Globus pallidus (tissue), 1 donor: ENCODE results near the gene TIAM2.

Experiments used
- DNase-seq: peaks from one replicate; pipeline ENCODE4 v3.0.0-alpha.2; 2015; ENCODE audit warnings: low spot score

The TIAM2 gene

DNA sequence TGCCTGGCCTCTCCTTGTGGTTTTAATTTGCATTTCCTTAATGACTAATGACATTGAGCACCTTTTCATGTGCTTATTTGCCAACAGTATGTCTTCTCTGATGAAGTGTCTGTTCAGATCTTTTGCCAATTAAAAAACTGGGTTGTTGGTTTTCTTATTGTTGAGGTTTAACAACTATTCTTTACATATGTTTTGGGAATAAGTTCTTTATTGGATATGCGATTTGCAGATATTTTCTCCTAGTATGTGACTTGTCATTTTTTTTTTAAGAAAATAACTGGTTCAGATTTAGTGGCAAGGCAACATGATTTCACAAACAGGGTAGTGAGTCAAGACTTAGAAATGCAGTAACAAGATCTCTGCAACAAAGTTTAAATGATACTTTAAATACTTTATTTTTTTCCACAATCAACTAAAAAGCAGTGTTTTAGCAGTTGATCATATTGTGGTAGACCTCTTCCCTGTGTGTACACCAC is 67.8 kb downstream of the TIAM2 start:
- DNase-seq = no peak

GRCh38 chr6:155064303-155064702 is 69.2 kb downstream of the TIAM2 start:
- no peak for DNase-seq

DNA sequence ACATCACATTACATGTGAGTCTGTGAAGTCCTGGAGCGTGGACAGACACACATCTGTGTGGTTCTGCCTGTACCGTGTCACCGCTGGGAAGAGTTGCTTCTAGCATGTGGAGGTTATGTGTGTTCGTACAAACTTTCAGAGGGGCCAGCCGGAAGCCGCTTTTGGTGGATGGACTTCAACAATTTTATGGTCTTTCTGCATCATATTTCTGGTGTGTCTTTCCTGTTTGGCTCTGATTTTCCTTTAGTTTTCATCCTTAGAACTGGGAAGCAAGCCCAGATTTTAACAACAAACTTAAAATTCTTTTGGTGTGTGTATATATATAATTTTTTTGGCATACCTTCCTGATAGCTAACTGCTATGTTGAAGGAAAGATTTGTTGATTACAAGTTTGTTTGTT is 71.2 kb downstream of the TIAM2 start:
- DNase-seq = no peak

DNA sequence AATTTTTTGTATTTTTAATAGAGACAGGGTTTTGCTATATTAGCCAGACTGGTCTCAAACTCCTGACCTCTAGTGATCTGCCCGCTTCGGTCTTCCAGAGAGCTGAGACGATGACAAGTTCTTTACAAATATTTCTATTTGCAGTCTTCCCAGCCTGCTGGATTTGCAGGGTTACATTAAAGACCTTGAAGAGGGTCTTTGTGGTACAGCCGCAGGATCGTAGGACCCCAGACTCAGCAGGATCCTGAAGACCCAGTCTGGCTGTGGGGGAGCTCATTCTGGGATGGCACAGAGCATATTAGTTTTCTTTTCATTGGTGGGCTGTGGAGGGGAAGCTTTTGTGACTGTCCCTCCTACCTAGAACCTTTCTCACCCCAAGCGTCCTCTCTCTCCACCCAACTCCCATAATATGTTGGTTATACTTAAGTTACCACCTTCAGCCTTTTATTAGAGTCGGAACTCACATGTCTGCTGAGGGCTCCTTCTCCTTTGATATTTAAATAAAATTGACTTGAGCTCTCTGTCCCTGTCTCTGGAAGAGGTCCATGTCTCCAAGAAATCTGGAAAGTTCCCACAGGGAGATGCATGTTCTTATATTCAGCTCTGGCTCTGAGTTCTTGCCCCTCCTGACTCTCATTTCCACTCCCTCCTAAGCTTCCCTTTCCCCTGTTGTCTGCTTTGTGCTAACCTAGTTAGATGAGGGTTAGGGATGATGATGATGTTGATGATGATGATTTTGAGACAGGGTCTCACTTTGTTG is 72.0 kb downstream of the TIAM2 start:
- no peak for DNase-seq

- no peak for DNase-seq
These were observed 73.0 kb downstream of the TIAM2 start for GRCh38 chr6:155067956-155068615.

- no peak for DNase-seq
These were observed 74.4 kb downstream of the TIAM2 start for GRCh38 chr6:155069543-155069942.

DNA sequence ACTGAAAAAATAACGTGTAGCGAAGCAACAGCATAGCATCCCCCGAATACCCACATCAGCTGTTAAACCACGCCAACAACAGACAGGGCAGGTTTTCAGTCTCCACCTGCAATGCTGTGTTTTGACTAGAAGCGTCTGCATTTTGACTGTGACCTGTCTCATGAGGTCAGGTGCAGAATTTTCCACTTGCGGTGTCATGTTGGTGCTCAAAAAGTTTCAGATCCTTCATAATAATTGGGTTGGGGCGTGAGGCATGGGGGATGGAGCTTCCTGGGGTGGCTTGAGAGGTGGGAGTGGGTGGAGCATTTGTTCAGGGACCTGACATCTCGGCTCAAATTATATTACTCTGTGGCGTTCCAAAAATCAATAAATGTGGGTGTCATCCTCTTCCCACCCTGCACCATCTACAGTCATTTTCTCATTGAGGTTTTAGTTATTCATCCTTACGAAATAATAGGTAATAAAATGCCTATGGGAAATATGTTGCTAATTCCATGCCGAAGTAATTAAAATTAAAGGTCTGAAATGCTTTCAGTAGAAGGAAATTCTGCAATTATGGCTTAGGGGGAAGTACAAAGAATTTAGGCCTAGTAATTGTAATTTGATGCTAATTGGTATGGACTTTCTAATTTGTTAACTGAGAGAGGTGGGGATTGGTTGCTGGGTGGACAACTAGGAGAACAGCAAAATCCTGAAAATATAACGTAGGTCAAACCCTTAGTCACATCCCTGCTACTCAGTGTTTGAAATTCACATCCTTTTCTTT is 81.0 kb downstream of the TIAM2 start:
- no peak for DNase-seq

DNA sequence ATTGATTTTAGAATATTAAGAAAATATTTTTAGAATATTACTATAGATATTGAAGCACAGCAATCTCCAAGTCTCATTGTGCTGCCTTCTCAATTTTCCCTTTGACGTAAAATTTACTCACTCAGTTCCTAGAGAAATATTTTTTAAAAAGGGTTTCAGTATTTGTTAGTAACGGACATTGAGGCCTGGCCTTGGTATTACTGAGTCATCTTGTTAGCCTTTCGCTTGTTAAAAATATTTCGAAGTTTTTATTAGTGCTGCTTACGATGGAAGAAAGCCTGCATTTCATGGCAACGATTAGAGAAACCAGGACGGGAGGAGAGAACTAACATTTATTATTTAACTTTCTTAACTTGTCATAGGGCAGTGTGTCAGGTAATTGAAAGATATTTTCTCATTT is 82.2 kb downstream of the TIAM2 start:
- no peak for DNase-seq

GRCh38 chr6:155077784-155078183 is 82.7 kb downstream of the TIAM2 start:
- no peak for DNase-seq

DNA sequence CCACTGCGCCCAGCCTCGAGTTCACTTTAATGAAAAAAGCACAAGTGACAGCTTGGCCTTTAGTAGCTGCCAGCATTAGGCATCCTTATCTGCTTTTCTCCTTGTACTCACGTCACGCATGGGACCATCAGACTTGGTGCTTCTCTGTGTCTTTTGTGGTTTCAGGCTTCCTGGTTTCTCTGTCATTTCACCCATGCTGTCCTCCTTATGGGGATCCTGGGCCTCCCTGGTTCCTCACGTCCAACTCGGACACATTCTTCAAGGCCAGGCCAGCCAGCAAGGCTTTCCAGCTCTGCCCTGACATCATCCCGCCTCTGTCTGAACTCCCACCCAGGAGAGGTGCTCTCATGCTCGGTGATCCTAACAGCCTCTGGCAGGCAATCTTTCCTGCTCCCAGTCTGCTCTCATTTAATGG is 83.2 kb downstream of the TIAM2 start:
- DNase-seq = no peak

GRCh38 chr6:155079985-155080452 is 84.9 kb downstream of the TIAM2 start:
- no peak for DNase-seq

GRCh38 chr6:155080881-155081845 is 86.0 kb downstream of the TIAM2 start:
- DNase-seq = no peak

DNA sequence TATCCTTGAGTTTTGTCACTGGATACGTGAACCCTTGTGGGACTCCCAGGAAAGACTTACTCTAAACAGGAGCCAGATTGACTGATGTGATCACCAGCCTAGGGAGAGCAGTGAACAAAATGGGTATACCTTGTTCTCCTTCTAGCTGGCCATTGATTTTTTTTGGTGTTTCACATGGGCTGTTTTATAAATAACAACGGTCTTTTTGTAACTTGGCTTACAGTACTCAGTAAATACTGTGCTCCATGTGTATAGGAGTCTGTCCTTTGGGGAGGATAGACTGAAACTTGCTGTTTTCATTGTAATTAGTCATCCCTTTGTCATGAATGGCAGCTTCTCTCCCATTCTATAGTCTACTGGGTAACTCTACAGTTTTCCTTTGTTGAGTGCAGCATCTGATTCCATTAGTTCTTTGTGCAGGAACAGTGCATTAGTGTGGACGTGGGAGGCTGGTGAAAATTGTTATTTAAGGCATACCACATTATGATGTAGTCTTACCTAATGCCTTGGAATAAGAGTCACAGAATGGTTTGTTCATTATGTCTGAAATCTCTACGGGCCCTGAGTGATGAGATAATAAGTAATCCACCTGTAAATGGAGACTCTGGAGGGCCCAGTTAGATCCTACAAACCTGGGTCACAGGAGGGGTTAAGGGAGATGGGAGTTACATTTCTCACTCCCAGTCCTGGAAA is 89.5 kb downstream of the TIAM2 start:
- no peak for DNase-seq

DNA sequence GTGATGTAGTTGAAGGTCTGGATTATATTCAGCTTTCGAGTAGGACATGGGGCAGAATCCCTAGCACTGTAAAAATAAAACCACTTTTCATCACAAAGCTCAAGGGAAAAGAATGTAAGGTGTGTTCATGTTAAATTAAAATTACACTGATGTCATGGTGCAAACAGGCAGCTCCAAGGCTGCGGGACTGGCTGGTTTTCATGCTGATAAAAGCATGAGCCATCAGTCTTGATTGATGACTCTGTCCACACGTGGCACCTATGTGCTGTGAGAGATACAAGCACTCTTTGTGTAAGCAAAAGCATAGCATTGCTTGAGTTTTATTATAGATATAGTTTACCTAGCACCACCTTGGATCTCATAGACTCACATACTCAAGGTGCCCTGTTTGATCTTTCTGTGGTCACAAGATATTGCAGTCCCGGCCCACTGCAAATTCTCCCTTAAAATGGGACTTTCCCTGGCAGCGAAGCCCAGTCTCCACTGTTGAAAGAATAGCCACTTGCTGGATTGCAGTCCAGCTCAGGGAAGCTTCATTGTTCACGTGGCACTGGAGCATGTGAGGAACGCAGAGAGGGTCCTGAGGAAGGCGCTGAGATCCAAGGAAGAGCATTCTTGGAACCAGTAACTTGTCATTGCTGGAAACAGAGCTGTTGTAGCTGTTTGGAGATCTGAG is 90.6 kb downstream of the TIAM2 start:
- DNase-seq = no peak

DNA sequence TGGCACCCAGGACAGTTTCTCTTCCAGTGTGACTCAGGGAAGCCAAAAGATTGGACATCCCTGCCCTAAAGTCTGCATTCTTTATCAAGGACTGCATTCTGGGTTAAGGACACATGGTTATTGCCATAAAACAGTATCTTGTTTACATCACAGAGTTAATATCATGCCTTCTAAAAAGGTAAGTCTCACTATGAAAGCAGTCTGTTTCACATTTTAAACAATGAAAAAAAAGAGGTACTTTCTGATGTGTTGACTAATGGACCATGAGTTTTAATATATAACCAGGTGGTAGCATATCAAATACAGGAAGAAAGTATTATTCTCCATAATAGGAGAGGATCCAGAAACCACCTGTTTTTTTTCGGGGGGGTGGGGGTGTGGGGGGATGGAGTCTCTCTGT is 93.7 kb downstream of the TIAM2 start:
- no peak for DNase-seq

GRCh38 chr6:155089746-155090145 is 94.6 kb downstream of the TIAM2 start:
- DNase-seq = no peak

DNA sequence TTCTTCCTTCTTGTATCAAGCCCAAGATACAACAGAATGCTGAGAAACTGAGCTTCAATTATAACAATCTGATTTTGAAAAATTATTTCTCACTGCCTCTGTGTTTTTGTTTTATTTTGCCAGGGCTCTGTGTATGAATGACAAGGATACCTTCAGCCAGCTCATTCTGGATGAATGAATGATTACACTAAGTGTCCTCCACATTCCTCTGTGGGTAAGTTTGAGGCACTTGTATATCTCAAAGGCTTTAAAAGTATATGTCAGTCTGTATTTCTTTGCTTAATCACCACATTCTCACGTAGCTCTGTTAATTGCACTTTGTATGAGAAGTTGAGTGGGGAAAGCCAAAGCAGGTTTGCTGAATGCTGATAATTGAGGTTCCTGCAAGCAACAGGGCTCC is 95.1 kb downstream of the TIAM2 start:
- DNase-seq = no peak

- DNase-seq = no peak
These were observed 96.6 kb downstream of the TIAM2 start for GRCh38 chr6:155091756-155092155.

GRCh38 chr6:155093430-155093829 is 98.3 kb downstream of the TIAM2 start:
- DNase-seq = no peak

- no peak for DNase-seq
These were observed 105.0 kb downstream of the TIAM2 start for GRCh38 chr6:155100087-155100486.
